K562 (cell line): ENCODE measurements around the gene PSMB11. TPM values are rescaled to one million over a fixed set of nuclear protein-coding genes. Genes with fewer than 3 reads are reported as not detected.
A peak's percentile ranks its signal among the peaks of the same experiment; 100 is the strongest.

Experiments used
- EP300 ChIP-seq: IDR thresholded peaks from 2 replicates; pipeline ENCODE4 v1.6.1; 2012; ENCODE audit warnings: low read length, improper control_type of control experiment
- GATA2 ChIP-seq: sonication (generic); formaldehyde crosslinking; IDR thresholded peaks from 2 replicates; pipeline ENCODE4 v1.4.0; 2020; ENCODE audit warnings: mild to moderate bottlenecking, missing genetic modification reagents
- HDAC2 ChIP-seq: fragments of 450-650 bp; IDR thresholded peaks from 2 replicates; pipeline ENCODE4 v1.6.1; 2016; ENCODE audit warnings: mild to moderate bottlenecking
- HMBOX1 ChIP-seq: sonication (generic); IDR thresholded peaks from 2 replicates; pipeline ENCODE4 v1.6.1; 2016
- MAFK ChIP-seq: IDR thresholded peaks from 2 replicates; pipeline ENCODE4 v1.6.1; 2011; ENCODE audit warnings: low read length, improper control_type of control experiment
- MYNN ChIP-seq, 2 experiments: sonication (generic); formaldehyde crosslinking in 1 of 2; IDR thresholded peaks; 2 replicates each; pipeline versions ENCODE4 v1.5.0 to v1.6.1; 2016 to 2020; ENCODE audit warnings: antibody characterized with exemption in 1 of 2, missing genetic modification reagents in 1 of 2
- NBN ChIP-seq: fragments of 450-650 bp; IDR thresholded peaks from 2 replicates; pipeline ENCODE4 v1.6.1; 2016; ENCODE audit warnings: low read depth, mild to moderate bottlenecking
- NRF1 ChIP-seq, 2 experiments: fragments of 450-650 bp; IDR thresholded peaks in 1 of 2; conservative IDR thresholded peaks in 1 of 2; 2 replicates each; pipeline ENCODE4 v1.6.1; 2014; ENCODE audit warnings: mild to moderate bottlenecking in 2 of 2
- PCBP2 ChIP-seq: fragments of 200-400 bp; formaldehyde crosslinking; IDR thresholded peaks from 2 replicates; pipeline ENCODE4 v1.6.1; 2018; ENCODE audit warnings: low read length, low read depth, mild to moderate bottlenecking, moderate library complexity; ENCODE audit not compliant: poor library complexity, severe bottlenecking
- POLR2AphosphoS5 ChIP-seq: IDR thresholded peaks from 2 replicates; pipeline ENCODE4 v1.6.1; 2011; ENCODE audit warnings: mild to moderate bottlenecking, low read depth, low read length, moderate library complexity; ENCODE audit not compliant: control insufficient read depth, insufficient read depth
- TEAD4 ChIP-seq, 2 experiments: sonication (generic) in 1 of 2; formaldehyde crosslinking in 1 of 2; IDR thresholded peaks; 2 replicates each; pipeline versions ENCODE4 v1.6.1 to v1.8.0; 2012 to 2022; ENCODE audit warnings: borderline replicate concordance in 1 of 2, inconsistent platforms in 1 of 2, low read length in 1 of 2, mild to moderate bottlenecking in 1 of 2, missing genetic modification reagents in 1 of 2
- ZKSCAN8 ChIP-seq: fragments of 200-800 bp; sonication (Bioruptor generic); IDR thresholded peaks from 2 replicates; pipeline ENCODE4 v1.6.1; 2016; ENCODE audit warnings: missing genetic modification characterization, missing compliant biosample characterization
- ZNF57 ChIP-seq: fragments of 450-650 bp; formaldehyde crosslinking; IDR thresholded peaks from 2 replicates; pipeline ENCODE4 v1.4.0; 2020; ENCODE audit warnings: mild to moderate bottlenecking, moderate library complexity
- ZNF583 ChIP-seq: fragments of 250-450 bp; sonication (Bioruptor Pico); IDR thresholded peaks from 2 replicates; pipeline ENCODE4 v1.4.0; 2020
- ZNF766 ChIP-seq: fragments of 200-800 bp; sonication (Bioruptor generic); conservative IDR thresholded peaks from 2 replicates; pipeline ENCODE4 v1.6.1; 2016; ENCODE audit warnings: missing genetic modification characterization, missing compliant biosample characterization
- ZNF77 ChIP-seq: fragments of 250-450 bp; sonication (Bioruptor Pico); IDR thresholded peaks from 2 replicates; pipeline ENCODE4 v1.5.0; 2020
- polyA plus RNA-seq, 8 experiments: library from polyadenylated mRNA; depleted of rRNA in 4 of 8; stranded (reverse) in 5 of 8; unstranded in 3 of 8; fragments of >200 nt; fragmentation: Nextera tagmentation in 2 of 8; fragmentation: Illumina TruSeq in 1 of 8; extraction: Ambion mirVana in 2 of 8; extraction: Trizol in 1 of 8; gene quantifications; 2 replicates each; pipeline versions ENCODE4 v1.2.1 to v1.2.3, GENCODE V29; 2011 to 2014; ENCODE audit warnings: inconsistent platforms in 1 of 8, missing spikeins in 1 of 8
- total RNA-seq, 7 experiments: library from RNA; depleted of rRNA in 6 of 7; stranded (reverse); fragments of >200 nt in 6 of 7; fragmentation: Illumina TruSeq in 2 of 7; extraction: Trizol in 2 of 7; gene quantifications; 2 replicates each; pipeline versions ENCODE4 v1.2.1 to v1.2.3, GENCODE V29; 2011 to 2021; ENCODE audit warnings: low replicate concordance in 1 of 7
- TF ChIP-seq, protein P1 (sequence below), 2 experiments: fragments of 150-350 bp in 1 of 2; IDR thresholded peaks; 2 replicates each; pipeline ENCODE4 v1.6.1; 2012 to 2016; ENCODE audit warnings: low read depth in 2 of 2, low read length in 2 of 2, mild to moderate bottlenecking in 1 of 2, moderate library complexity in 1 of 2
- TF ChIP-seq, protein P2 (sequence below), 2 experiments: fragments of 200-800 bp in 1 of 2; sonication (Bioruptor generic) in 1 of 2; sonication (generic) in 1 of 2; formaldehyde crosslinking in 1 of 2; IDR thresholded peaks in 1 of 2; conservative IDR thresholded peaks in 1 of 2; 2 replicates each; pipeline versions ENCODE4 v1.5.0 to v1.6.1; 2016 to 2020; ENCODE audit warnings: missing compliant biosample characterization in 1 of 2, missing genetic modification characterization in 1 of 2, missing genetic modification reagents in 1 of 2

The PSMB11 gene
- total and polyA plus RNA-seq, 9 of the 15 experiments (the other 6 are each of a cell fraction or from before 2014, with no cell fraction given): not detected

- peak; percentile 50; the same call in 1 of the 2 replicates for TF ChIP-seq HMBOX1
- TF ChIP-seq, protein P1, sequence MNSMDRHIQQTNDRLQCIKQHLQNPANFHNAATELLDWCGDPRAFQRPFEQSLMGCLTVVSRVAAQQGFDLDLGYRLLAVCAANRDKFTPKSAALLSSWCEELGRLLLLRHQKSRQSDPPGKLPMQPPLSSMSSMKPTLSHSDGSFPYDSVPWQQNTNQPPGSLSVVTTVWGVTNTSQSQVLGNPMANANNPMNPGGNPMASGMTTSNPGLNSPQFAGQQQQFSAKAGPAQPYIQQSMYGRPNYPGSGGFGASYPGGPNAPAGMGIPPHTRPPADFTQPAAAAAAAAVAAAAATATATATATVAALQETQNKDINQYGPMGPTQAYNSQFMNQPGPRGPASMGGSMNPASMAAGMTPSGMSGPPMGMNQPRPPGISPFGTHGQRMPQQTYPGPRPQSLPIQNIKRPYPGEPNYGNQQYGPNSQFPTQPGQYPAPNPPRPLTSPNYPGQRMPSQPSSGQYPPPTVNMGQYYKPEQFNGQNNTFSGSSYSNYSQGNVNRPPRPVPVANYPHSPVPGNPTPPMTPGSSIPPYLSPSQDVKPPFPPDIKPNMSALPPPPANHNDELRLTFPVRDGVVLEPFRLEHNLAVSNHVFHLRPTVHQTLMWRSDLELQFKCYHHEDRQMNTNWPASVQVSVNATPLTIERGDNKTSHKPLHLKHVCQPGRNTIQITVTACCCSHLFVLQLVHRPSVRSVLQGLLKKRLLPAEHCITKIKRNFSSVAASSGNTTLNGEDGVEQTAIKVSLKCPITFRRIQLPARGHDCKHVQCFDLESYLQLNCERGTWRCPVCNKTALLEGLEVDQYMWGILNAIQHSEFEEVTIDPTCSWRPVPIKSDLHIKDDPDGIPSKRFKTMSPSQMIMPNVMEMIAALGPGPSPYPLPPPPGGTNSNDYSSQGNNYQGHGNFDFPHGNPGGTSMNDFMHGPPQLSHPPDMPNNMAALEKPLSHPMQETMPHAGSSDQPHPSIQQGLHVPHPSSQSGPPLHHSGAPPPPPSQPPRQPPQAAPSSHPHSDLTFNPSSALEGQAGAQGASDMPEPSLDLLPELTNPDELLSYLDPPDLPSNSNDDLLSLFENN (IDR thresholded peaks at IDR 0.05; ENCODE audit: low read depth in 2 of 2, low read length in 2 of 2): no peak
- TF ChIP-seq ZNF57 (CRISPR knock-in tag): no peak
- peak; percentile 64 for TF ChIP-seq HDAC2
- TF ChIP-seq NBN: peak; percentile 45; the same call in 1 of the 2 replicates
- TF ChIP-seq, protein P2, sequence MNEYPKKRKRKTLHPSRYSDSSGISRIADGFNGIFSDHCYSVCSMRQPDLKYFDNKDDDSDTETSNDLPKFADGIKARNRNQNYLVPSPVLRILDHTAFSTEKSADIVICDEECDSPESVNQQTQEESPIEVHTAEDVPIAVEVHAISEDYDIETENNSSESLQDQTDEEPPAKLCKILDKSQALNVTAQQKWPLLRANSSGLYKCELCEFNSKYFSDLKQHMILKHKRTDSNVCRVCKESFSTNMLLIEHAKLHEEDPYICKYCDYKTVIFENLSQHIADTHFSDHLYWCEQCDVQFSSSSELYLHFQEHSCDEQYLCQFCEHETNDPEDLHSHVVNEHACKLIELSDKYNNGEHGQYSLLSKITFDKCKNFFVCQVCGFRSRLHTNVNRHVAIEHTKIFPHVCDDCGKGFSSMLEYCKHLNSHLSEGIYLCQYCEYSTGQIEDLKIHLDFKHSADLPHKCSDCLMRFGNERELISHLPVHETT (CRISPR knock-in tag; conservative IDR thresholded peaks at IDR 0.05 in 1 of 2, IDR thresholded peaks at IDR 0.05 in 1 of 2): 0 out of 4 replicates have a peak, but pooled peaks of 1 of the 2 experiments have one; percentile 24
- TF ChIP-seq POLR2AphosphoS5: peak; percentile 87
- TF ChIP-seq TEAD4 (IDR thresholded peaks at IDR 0.05; ENCODE audit: low read length): peak; percentile 88
- TF ChIP-seq TEAD4 (CRISPR knock-in tag; IDR thresholded peaks at IDR 0.05; ENCODE audit: borderline replicate concordance): no peak
- peak; percentile 9; the same call in 1 of the 2 replicates for TF ChIP-seq MAFK
- no peak for TF ChIP-seq ZNF766 (CRISPR knock-in tag)
- TF ChIP-seq NRF1 (conservative IDR thresholded peaks at IDR 0.05 in 1 of 2, IDR thresholded peaks at IDR 0.05 in 1 of 2): peak; percentile 67 to 71
- no peak for TF ChIP-seq ZKSCAN8 (CRISPR knock-in tag)
- TF ChIP-seq MYNN (IDR thresholded peaks at IDR 0.05): peak; percentile 57; the same call in 1 of the 2 replicates
- no peak for TF ChIP-seq MYNN (CRISPR knock-in tag; IDR thresholded peaks at IDR 0.05)
- TF ChIP-seq GATA2 (CRISPR knock-in tag): peak; percentile 63; the same call in 1 of the 2 replicates
- no peak for TF ChIP-seq ZNF583 (CRISPR knock-in tag)
- no peak for TF ChIP-seq ZNF77
- no peak for TF ChIP-seq PCBP2
- peak; percentile 76 for TF ChIP-seq EP300
Measured at GRCh38 chr14:23020143-23021128, 21.6 kb upstream of the PSMB11 start (continued).
